Astrocyte (in vitro differentiated cells and primary cell): Measurements from ENCODE around the gene SLC35D3.
"Not testable (repeated sequence)": the region's sequence is repeated elsewhere in the genome, so short reads cannot be mapped to it uniquely, and the experiment has no call there.

Source experiments
- CTCF ChIP-seq: IDR thresholded peaks from 2 replicates; pipeline ENCODE4 v1.5.1; 2011; ENCODE audit warnings: low read depth, mild to moderate bottlenecking, inconsistent platforms, low read length, moderate library complexity; ENCODE audit not compliant: insufficient read depth
- EZH2 ChIP-seq: IDR thresholded peaks from 2 replicates; pipeline ENCODE4 v1.6.1; 2012; ENCODE audit warnings: mild to moderate bottlenecking, low read length, inconsistent platforms; ENCODE audit not compliant: insufficient read depth

GRCh38 chr6:136959935-136960334 lies 37.8 kb downstream of the SLC35D3 start:
- not testable (repeated sequence) for TF ChIP-seq CTCF, EZH2
